KMS-11 (cell line): Measurements from ENCODE around the gene PLK3.
"Not testable (repeated sequence)": the region's sequence is repeated elsewhere in the genome, so short reads cannot be mapped to it uniquely, and the experiment has no call there.

Experiments used
- H2AFZ ChIP-seq: fragments of 200-600 bp; sonication (generic); 2 replicates; pipeline ENCODE4 v1.6.1; 2016; ENCODE audit warnings: antibody characterized with exemption, mixed run types, low read depth
- H3K27ac ChIP-seq: fragments of 200-600 bp; sonication (generic); 2 replicates; pipeline ENCODE4 v1.6.1; 2016; ENCODE audit warnings: mild to moderate bottlenecking, mixed run types
- H3K27me3 ChIP-seq: fragments of 200-600 bp; sonication (generic); 2 replicates; pipeline ENCODE4 v1.6.1; 2017; ENCODE audit warnings: mild to moderate bottlenecking, low read depth, mixed run types, moderate library complexity; ENCODE audit not compliant: insufficient read depth
- H3K36me3 ChIP-seq: fragments of 200-600 bp; sonication (generic); 2 replicates; pipeline ENCODE4 v1.6.1; 2017; ENCODE audit warnings: mild to moderate bottlenecking, mixed run types; ENCODE audit not compliant: insufficient read depth
- H3K4me1 ChIP-seq: fragments of 200-600 bp; sonication (generic); 2 replicates; pipeline ENCODE4 v1.6.1; 2016; ENCODE audit warnings: mild to moderate bottlenecking, low read depth, mixed run types; ENCODE audit not compliant: poor library complexity, severe bottlenecking
- H3K4me2 ChIP-seq: fragments of 200-600 bp; sonication (generic); 2 replicates; pipeline ENCODE4 v1.7.0; 2016; ENCODE audit warnings: mild to moderate bottlenecking, mixed run types
- H3K4me3 ChIP-seq: fragments of 200-600 bp; sonication (generic); IDR thresholded peaks from 2 replicates; pipeline ENCODE4 v1.6.1; 2017; ENCODE audit warnings: low read depth, low read length, mixed read lengths; ENCODE audit not compliant: insufficient read depth
- H3K79me2 ChIP-seq: fragments of 200-600 bp; sonication (generic); 2 replicates; pipeline ENCODE4 v1.6.1; 2016; ENCODE audit warnings: low read depth, mixed run types; ENCODE audit not compliant: insufficient read depth
- H3K9ac ChIP-seq: fragments of 200-600 bp; sonication (generic); 2 replicates; pipeline ENCODE4 v1.6.1; 2016; ENCODE audit warnings: mild to moderate bottlenecking, mixed run types
- H4K20me1 ChIP-seq: fragments of 200-600 bp; sonication (generic); 2 replicates; pipeline ENCODE4 v1.6.1; 2016; ENCODE audit warnings: mild to moderate bottlenecking, mixed run types; ENCODE audit not compliant: insufficient read depth
- TF ChIP-seq, protein P1 (sequence below): fragments of 200-600 bp; sonication (generic); conservative IDR thresholded peaks from 2 replicates; pipeline ENCODE4 v1.6.1; 2017; ENCODE audit warnings: low read depth, mild to moderate bottlenecking, antibody characterized with exemption, low read length, moderate library complexity, mixed read lengths

PLK3 gene

DNA sequence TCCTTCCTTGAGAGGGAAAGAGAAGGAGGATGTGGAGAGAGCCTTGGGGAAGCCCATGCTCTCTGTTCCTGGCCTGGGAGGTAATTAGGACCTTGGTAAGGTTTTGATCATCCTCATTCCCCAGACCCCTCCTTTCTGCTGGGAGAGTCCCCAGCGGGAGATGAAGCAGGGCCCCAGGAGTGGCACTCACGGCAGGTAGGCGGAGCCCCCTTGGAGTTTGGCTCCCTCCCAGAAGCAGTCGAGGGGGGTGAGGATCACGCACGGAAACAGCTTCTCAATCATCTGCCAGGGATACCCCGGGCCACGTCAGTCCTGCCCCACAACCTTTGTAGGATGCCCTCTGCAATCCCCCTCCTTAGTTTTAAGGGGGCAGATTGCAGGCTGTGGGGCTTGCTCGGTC is 31.3 kb downstream of the PLK3 start:
- no peak overlapping the region for H3K4me3 ChIP-seq
- H3K4me2 ChIP-seq, result no peak overlapping the region
- TF ChIP-seq, protein P1, sequence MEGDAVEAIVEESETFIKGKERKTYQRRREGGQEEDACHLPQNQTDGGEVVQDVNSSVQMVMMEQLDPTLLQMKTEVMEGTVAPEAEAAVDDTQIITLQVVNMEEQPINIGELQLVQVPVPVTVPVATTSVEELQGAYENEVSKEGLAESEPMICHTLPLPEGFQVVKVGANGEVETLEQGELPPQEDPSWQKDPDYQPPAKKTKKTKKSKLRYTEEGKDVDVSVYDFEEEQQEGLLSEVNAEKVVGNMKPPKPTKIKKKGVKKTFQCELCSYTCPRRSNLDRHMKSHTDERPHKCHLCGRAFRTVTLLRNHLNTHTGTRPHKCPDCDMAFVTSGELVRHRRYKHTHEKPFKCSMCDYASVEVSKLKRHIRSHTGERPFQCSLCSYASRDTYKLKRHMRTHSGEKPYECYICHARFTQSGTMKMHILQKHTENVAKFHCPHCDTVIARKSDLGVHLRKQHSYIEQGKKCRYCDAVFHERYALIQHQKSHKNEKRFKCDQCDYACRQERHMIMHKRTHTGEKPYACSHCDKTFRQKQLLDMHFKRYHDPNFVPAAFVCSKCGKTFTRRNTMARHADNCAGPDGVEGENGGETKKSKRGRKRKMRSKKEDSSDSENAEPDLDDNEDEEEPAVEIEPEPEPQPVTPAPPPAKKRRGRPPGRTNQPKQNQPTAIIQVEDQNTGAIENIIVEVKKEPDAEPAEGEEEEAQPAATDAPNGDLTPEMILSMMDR, result no peak
- H3K36me3 ChIP-seq, result no peaks in the 10 kb centered on the region
- no peak overlapping the region for H2AFZ ChIP-seq
- no peaks in the 10 kb centered on the region for H3K27me3 ChIP-seq
- H4K20me1 ChIP-seq, result no peaks in the 10 kb centered on the region
- peaks cover 8% of the 10 kb centered on the region for H3K4me1 ChIP-seq
- no peaks in the 10 kb centered on the region for H3K79me2 ChIP-seq
- H3K27ac ChIP-seq, result no peak overlapping the region
- no peak overlapping the region; the same call in 1 of the 2 replicates for H3K9ac ChIP-seq

DNA sequence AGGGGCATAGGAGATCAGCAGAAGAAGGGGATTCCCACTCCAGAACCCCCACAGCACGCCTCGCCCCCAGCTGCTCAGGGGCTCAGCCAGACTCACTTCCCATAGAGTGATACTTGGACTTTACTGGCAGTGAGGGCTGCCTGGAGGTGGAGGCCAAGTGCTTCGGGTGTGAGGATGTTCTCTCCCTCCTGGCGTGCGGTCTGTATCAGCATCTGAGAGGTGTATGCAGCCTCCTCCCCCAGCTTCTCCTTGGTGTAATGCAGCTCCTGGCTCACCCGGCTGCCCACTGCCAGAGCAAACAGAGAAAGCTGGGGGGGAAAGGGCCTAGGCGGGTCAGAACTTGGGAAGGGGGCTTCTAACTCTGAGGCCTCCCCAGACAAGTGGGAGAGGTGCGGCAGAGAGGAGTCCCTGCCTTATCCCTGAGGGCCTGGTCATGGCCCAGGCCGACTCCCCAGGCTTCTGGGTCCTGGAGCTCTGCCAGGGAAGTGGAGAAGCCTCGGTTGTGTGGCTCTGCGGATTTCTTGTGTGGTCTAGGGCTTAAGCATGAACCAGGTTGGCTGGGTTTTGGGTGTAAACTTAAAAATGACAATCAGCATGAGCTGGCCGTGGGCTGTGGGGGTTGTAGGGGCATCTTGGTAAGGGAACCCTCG is 32.0 kb downstream of the PLK3 start:
- Histone ChIP-seq H2AFZ (no peak overlapping the region), H3K4me2 (no peak overlapping the region), H3K36me3 (no peaks in the 10 kb centered on the region), H3K79me2 (no peaks in the 10 kb centered on the region), H3K27me3 (no peaks in the 10 kb centered on the region), H4K20me1 (no peaks in the 10 kb centered on the region), H3K4me1 (peaks cover 8% of the 10 kb centered on the region), H3K9ac (no peak overlapping the region), H3K27ac (no peak overlapping the region), H3K4me3 (no peak overlapping the region)
- TF ChIP-seq, protein P1, result no peak

DNA sequence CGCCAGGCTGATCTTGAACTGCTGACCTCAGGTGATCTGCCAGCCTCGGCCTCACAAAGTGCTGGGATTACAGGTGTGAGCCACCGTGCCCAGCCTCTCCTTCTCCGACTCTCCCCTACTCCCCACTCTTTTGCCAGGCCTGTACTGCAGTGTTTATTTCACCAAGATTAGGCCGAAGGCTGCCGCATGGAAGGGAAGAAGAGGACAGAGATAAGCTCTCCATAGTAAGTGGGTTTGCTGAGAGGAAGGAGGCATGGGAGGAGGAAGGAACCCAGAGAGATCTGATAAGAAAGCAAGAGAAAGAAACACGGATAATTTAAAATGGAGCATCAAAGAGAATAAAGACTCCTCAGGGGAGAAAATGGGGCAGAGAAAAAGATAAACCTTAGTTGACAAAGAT is 34.2 kb downstream of the PLK3 start:
- Histone ChIP-seq H3K36me3 (no peaks in the 10 kb centered on the region), H2AFZ (no peak overlapping the region), H3K27me3 (no peaks in the 10 kb centered on the region), H3K4me3 (no peak overlapping the region), H3K9ac (no peak overlapping the region), H3K4me2 (no peak overlapping the region), H3K79me2 (no peaks in the 10 kb centered on the region), H4K20me1 (no peaks in the 10 kb centered on the region), H3K4me1 (peaks cover 8% of the 10 kb centered on the region), H3K27ac (no peak overlapping the region)
- TF ChIP-seq, protein P1, result no peak

DNA sequence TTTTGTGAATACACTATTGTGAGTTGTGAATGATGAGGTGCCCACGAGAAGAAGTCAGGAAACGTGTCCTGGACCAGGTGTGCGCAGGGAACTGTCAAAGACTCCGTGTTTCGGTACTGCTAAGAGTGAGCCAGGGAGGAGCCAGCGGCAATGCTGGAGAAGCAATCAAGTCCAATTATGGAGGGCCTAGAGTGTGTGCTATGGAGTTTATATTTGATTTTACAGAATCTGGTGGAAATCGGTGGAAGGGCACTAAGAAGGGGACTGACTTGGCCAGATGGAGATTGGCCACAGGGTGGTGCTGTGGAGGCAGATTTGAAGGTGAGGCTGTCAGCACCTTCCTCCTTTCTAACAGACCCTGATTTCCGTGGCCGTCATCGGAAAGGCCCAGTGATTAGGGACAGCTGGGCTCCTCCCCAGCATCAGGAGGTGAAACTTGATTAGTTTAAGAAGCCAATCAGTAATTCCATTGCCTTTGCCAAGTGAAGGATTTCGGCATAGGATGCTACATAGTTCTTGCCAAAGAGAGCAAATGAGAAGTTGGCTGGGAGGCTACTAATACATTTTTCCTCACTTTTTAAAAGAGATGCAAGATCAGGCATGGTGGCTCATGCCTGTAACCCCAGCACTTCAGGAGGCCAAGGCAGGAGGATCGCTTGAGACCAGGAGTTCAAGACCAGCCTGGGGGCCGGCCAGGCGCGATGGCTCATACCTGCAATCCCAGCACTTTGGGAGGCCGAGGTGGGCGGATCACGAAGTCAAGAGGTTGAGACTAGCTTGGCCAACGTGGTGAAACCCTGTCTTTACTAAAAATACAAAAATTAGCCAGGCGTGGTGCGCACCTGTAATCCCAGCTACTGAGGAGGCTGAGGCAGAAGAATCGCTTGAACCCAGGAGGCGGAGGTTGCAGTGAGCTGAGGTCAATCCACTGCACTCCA is 35.8 kb downstream of the PLK3 start:
- H4K20me1 ChIP-seq, result no peaks in the 10 kb centered on the region
- peak overlapping the region; percentile 48; the same call in 1 of the 2 replicates for H2AFZ ChIP-seq
- no peak overlapping the region for H3K27ac ChIP-seq
- H3K4me1 ChIP-seq, result peaks cover 8% of the 10 kb centered on the region
- TF ChIP-seq, protein P1, result peak; percentile 88
- no peaks in the 10 kb centered on the region for H3K27me3 ChIP-seq
- H3K79me2 ChIP-seq, result no peaks in the 10 kb centered on the region
- H3K36me3 ChIP-seq, result no peaks in the 10 kb centered on the region
- H3K4me3 ChIP-seq, result no peak overlapping the region
- H3K4me2 ChIP-seq, result peak overlapping the region; percentile 42; the same call in 1 of the 2 replicates
- H3K9ac ChIP-seq, result no peak overlapping the region

DNA sequence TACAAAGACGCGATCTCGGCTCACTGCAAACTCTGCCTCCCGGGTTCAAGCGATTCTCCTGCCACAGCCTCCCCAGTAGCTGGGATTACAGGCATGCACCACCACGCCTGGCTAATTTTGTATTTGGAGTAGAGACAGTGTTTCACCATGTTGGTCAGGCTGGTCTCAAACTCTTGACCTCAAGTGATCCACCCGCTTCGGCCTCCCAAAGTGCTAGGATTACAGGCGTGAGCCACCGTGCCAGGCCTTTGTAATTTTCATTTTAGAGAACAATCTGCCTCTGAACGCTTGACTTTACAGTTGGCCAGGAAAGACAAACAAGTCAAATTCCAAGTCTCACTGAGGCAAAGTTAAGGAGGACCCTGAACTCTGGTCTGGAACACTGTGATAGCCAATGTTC is 38.1 kb downstream of the PLK3 start:
- not testable (repeated sequence) for H3K4me3 ChIP-seq, H4K20me1 ChIP-seq, H2AFZ ChIP-seq, H3K27ac ChIP-seq, H3K27me3 ChIP-seq, H3K4me2 ChIP-seq, H3K79me2 ChIP-seq, H3K36me3 ChIP-seq, H3K4me1 ChIP-seq, H3K9ac ChIP-seq
